Gastrocnemius medialis (tissue), 4 donors: ENCODE results near the gene LGALS8. TPM values are rescaled to one million over a fixed set of nuclear protein-coding genes. Genes with fewer than 3 reads are reported as not detected.

ENCODE experiments used
- ATAC-seq, 2 donors: fragments of 150-250 bp; one replicate each; pipeline ENCODE4 v1.9.1; 2016
- DNase-seq, 2 donors: peaks; one replicate each; pipeline ENCODE4 v3.0.0-alpha.2; 2019
- H3K27ac ChIP-seq, 4 donors: fragments of 200-600 bp; sonication (generic); 1 replicate in 1 of 4; 2 replicates in 3 of 4; pipeline ENCODE4 v1.5.1; 2016 to 2018; ENCODE audit warnings: mild to moderate bottlenecking in 2 of 4, moderate library complexity in 1 of 4
- H3K27me3 ChIP-seq, 3 donors: fragments of 200-600 bp; sonication (generic) in 2 of 3; 1 replicate in 1 of 3; 2 replicates in 2 of 3; pipeline versions ENCODE4 v1.5.1 to v1.6.0; 2016 to 2019; ENCODE audit warnings: mild to moderate bottlenecking in 1 of 3, moderate library complexity in 1 of 3
- H3K36me3 ChIP-seq, 2 donors: fragments of 200-600 bp; sonication (generic) in 1 of 2; one replicate each; pipeline ENCODE4 v1.5.1; 2017 to 2018
- H3K4me1 ChIP-seq, 2 donors: fragments of 200-600 bp; sonication (generic) in 1 of 2; one replicate each; pipeline ENCODE4 v1.5.1; 2016 to 2017; ENCODE audit warnings: mild to moderate bottlenecking in 2 of 2
- H3K4me3 ChIP-seq, 4 donors: fragments of 200-600 bp; sonication (generic) in 3 of 4; 1 replicate in 1 of 4; 2 replicates in 3 of 4; pipeline ENCODE4 v1.5.1; 2016 to 2019; ENCODE audit warnings: mild to moderate bottlenecking in 2 of 4
- H3K9me3 ChIP-seq, 3 donors: fragments of 200-600 bp; sonication (generic) in 2 of 3; 1 replicate in 1 of 3; 2 replicates in 2 of 3; pipeline ENCODE4 v1.5.1; 2016 to 2019
- CTCF ChIP-seq, 5 experiments: fragments of 450-650 bp in 3 of 5; fragments of 200-600 bp in 2 of 5; sonication (generic) in 2 of 5; IDR thresholded peaks in 4 of 5; conservative IDR thresholded peaks in 1 of 5; 1 replicate in 4 of 5; 2 replicates in 1 of 5; pipeline ENCODE4 v1.5.1; 2016 to 2019; ENCODE audit warnings: antibody characterized with exemption in 5 of 5, mild to moderate bottlenecking in 3 of 5, moderate library complexity in 3 of 5
- POLR2A ChIP-seq, 2 donors: fragments of 450-650 bp; IDR thresholded peaks; one replicate each; pipeline ENCODE4 v1.6.1; 2017; ENCODE audit warnings: antibody characterized with exemption in 2 of 2, mild to moderate bottlenecking in 2 of 2, moderate library complexity in 2 of 2
- in situ Hi-C, 4 donors: fragments of 200-750 bp; cut with MboI; loops; one replicate each; pipeline versions ENCODE4 v1.15.0 to v1.8.0; 2017; ENCODE audit warnings: low sequenced_read_pairs in 4 of 4
- intact Hi-C: fragments of 100-400 bp; cut with DNase I; formaldehyde crosslinking; loops from one replicate; pipeline ENCODE4 v1.15.1; 2023; ENCODE audit warnings: low total_unique reads
- total RNA-seq, 4 donors: library from RNA; depleted of rRNA; stranded (reverse); fragments of >200 nt; gene quantifications; one replicate each; pipeline versions ENCODE4 v1.1.0 to v1.2.3, GENCODE V29; 2016

Gene LGALS8
- total RNA-seq, 4 donors from 2014 or later = 11.1 to 20.7 (median 12.5) TPM

- in situ Hi-C loops = no loop called here
- Histone ChIP-seq H3K4me3 (no peak overlapping the region), H3K27ac (no peak overlapping the region), H3K9me3 (no peaks in the 10 kb centered on the region), H3K27me3 (no peaks in the 10 kb centered on the region), H3K36me3 (no peaks in the 10 kb centered on the region), H3K4me1 (no peaks in the 10 kb centered on the region)
- ATAC-seq (no peak), DNase-seq (no peak)
- intact Hi-C loops = no loop called here
- TF ChIP-seq CTCF (IDR thresholded peaks at IDR 0.05 in 4 of 5, conservative IDR thresholded peaks at IDR 0.05 in 1 of 5) = no peak
- no peak for TF ChIP-seq POLR2A (IDR thresholded peaks at IDR 0.05)
Measured at GRCh38 chr1:236515443-236515958, 8.3 kb upstream of the LGALS8 start.

GRCh38 chr1:236516929-236517704, 6.7 kb upstream of the LGALS8 start:
- ATAC-seq (no peak), DNase-seq (no peak)
- intact Hi-C loops (no loop called here), in situ Hi-C loops (no loop called here)
- H3K9me3 ChIP-seq = no peaks in the 10 kb centered on the region
- no peaks in the 10 kb centered on the region for H3K36me3 ChIP-seq
- H3K27ac ChIP-seq = no peak overlapping the region
- TF ChIP-seq CTCF (IDR thresholded peaks at IDR 0.05 in 4 of 5, conservative IDR thresholded peaks at IDR 0.05 in 1 of 5) (no peak), POLR2A (IDR thresholded peaks at IDR 0.05) (no peak)
- no peak overlapping the region for H3K4me3 ChIP-seq
- H3K4me1 ChIP-seq = no peaks in the 10 kb centered on the region
- no peaks in the 10 kb centered on the region for H3K27me3 ChIP-seq

GRCh38 chr1:236518322-236518721, 5.5 kb upstream of the LGALS8 start:
- in situ Hi-C loops (no loop called here), intact Hi-C loops (no loop called here)
- Histone ChIP-seq H3K9me3 (no peaks in the 10 kb centered on the region), H3K27me3 (no peaks in the 10 kb centered on the region), H3K4me1 (no peaks in the 10 kb centered on the region), H3K27ac (no peak overlapping the region), H3K36me3 (no peaks in the 10 kb centered on the region), H3K4me3 (no peak overlapping the region)
- no peak for ATAC-seq
- no peak for DNase-seq
- TF ChIP-seq POLR2A (IDR thresholded peaks at IDR 0.05) = no peak
- no peak for TF ChIP-seq CTCF (IDR thresholded peaks at IDR 0.05 in 4 of 5, conservative IDR thresholded peaks at IDR 0.05 in 1 of 5)

- DNase-seq (no peak), ATAC-seq (no peak)
- Histone ChIP-seq H3K27me3 (no peaks in the 10 kb centered on the region), H3K4me1 (peaks cover 5 to 9% of the 10 kb centered on the region in 2 donors), H3K4me3 (no peak overlapping the region), H3K9me3 (no peaks in the 10 kb centered on the region), H3K27ac (no peak overlapping the region), H3K36me3 (no peaks in the 10 kb centered on the region)
- in situ Hi-C loops (no loop called here), intact Hi-C loops (loop anchor here (5.0 to 10.0 kb wide), 2 partner anchors 238 to 1016 kb away; partner anchors contain the start of genes B3GALNT2 and ERO1B)
- TF ChIP-seq CTCF (IDR thresholded peaks at IDR 0.05 in 4 of 5, conservative IDR thresholded peaks at IDR 0.05 in 1 of 5) (no peak), POLR2A (IDR thresholded peaks at IDR 0.05) (no peak)
Measured at GRCh38 chr1:236520445-236521005, 3.3 kb upstream of the LGALS8 start.
